C4-2B (cell line): ENCODE measurements around the gene PARP3.

ENCODE experiments used
- H3K27ac ChIP-seq: fragments of 450-650 bp; 2 replicates; pipeline ENCODE4 v1.5.1; 2017
- ZFX ChIP-seq: fragments of 450-650 bp; IDR thresholded peaks from 2 replicates; pipeline ENCODE4 v1.6.1; 2017
- TF ChIP-seq, protein P1 (sequence below): fragments of 450-650 bp; conservative IDR thresholded peaks from 2 replicates; pipeline ENCODE4 v1.5.1; 2017; ENCODE audit warnings: mild to moderate bottlenecking

PARP3 gene

DNA sequence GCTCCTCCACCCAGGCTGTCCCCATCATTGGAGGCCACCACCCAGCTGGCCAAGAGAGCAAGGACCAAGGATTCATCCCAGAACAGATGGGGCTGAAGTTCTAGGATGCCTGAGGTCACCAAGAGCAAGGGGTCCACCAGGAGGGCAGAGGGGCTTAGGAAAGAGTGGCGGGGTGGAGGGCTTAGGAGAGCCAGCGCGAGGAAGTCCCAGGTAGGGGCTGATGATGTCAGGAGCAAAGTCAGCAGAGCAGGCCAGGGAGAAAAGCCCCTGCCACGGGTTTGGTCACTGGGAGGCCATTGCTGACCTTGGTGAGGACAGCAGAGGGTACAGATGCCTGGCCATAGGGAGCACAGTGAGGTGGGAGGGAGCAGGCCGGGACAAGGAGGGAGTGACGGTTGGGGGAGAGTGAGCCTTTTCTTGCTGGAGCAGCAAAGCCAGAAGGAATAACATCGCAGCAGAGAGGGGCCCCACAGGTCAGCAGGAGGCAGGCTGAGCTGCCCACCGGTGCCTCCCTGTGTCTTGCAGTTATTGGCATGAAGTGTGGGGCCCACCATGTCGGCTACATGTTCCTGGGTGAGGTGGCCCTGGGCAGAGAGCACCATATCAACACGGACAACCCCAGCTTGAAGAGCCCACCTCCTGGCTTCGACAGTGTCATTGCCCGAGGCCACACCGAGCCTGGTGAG, 5.2 kb downstream of the PARP3 start:
- TF ChIP-seq ZFX: no peak
- TF ChIP-seq, protein P1, sequence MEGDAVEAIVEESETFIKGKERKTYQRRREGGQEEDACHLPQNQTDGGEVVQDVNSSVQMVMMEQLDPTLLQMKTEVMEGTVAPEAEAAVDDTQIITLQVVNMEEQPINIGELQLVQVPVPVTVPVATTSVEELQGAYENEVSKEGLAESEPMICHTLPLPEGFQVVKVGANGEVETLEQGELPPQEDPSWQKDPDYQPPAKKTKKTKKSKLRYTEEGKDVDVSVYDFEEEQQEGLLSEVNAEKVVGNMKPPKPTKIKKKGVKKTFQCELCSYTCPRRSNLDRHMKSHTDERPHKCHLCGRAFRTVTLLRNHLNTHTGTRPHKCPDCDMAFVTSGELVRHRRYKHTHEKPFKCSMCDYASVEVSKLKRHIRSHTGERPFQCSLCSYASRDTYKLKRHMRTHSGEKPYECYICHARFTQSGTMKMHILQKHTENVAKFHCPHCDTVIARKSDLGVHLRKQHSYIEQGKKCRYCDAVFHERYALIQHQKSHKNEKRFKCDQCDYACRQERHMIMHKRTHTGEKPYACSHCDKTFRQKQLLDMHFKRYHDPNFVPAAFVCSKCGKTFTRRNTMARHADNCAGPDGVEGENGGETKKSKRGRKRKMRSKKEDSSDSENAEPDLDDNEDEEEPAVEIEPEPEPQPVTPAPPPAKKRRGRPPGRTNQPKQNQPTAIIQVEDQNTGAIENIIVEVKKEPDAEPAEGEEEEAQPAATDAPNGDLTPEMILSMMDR: no peak
- H3K27ac ChIP-seq: no peak overlapping the region

GRCh38 chr3:51948016-51948580, 5.9 kb downstream of the PARP3 start:
- H3K27ac ChIP-seq: no peak overlapping the region
- no peak for TF ChIP-seq ZFX
- TF ChIP-seq, protein P1: no peak

DNA sequence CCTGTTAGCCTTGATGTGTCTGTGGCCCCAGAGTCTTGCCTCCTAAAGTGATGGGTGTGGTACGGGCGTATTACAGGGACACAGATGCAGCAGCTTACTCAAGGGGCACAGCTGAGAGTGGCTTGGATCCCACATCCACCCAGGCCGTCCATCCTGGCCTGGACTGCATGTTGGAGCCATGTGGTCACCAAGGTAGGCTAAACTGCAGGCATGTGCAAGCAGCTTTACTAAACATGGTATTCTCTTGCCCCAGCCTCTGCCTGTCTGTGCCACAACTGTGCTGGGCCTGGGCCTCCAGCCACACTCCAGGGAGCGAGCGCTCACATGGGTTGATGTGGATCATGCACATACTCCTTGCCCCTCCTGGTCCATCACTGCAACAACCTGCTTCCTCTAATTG, 7.0 kb downstream of the PARP3 start:
- H3K27ac ChIP-seq: no peak overlapping the region
- TF ChIP-seq, protein P1: no peak
- TF ChIP-seq ZFX: no peak

DNA sequence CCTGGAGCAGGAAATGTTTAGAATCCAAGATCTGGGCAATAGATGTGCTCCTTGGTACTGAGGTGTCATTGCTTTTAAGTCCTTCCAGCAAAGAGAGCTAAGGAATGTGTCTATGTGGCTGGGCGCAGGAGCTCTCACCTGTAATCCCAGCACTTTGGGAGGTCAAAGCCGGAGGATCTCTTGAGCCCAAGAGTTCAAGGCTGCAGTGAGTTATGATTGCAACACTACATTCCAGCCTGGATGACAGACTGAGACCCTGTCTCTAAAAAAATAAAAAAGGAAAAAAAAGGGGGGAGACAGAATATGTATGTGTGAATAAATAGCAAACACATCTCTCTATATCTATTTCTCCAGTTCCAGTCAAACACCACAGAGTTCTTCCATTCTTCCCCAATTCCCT, 8.7 kb downstream of the PARP3 start:
- no peak for TF ChIP-seq ZFX
- TF ChIP-seq, protein P1: no peak
- H3K27ac ChIP-seq: no peak overlapping the region

DNA sequence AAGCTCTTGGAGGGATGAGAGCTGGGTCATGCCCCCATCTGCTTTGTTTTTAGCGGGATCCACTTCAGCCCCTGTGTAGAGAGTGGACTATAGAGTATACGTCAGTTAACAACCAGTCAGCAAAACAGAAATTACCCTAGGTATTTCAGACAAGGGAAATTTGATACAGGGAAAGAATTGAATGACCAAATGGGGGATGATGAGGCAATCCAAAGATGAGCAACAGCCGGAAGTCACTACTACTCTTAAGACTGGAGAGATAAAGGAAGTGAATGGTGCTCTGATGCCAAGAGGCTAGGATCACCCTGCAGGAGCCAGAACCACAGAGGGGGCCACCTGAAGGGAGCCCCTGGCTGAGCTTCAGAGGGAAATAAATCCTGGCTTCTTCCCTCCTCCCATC, 11.3 kb downstream of the PARP3 start:
- TF ChIP-seq, protein P1: no peak
- TF ChIP-seq ZFX: no peak

GRCh38 chr3:51954105-51954504, 11.9 kb downstream of the PARP3 start:
- TF ChIP-seq, protein P1: no peak
- TF ChIP-seq ZFX: no peak
- no peak overlapping the region for H3K27ac ChIP-seq

More for the DNA sequence above, 11.3 kb downstream of the PARP3 start:
- no peak overlapping the region for H3K27ac ChIP-seq

- H3K27ac ChIP-seq: no peak overlapping the region
- no peak for TF ChIP-seq ZFX
- TF ChIP-seq, protein P1: no peak
Observed at GRCh38 chr3:51954713-51955112, 12.6 kb downstream of the PARP3 start.
